ENCODE data around the gene ITM2C. TPM values are rescaled to one million over a fixed set of nuclear protein-coding genes. Genes with fewer than 3 reads are reported as not detected.
A peak's percentile ranks its signal among the peaks of the same experiment; 100 is the strongest.

Gene ITM2C
- total RNA-seq, 2 donors from 2014 or later: 42.7 to 43.1 TPM

DNA sequence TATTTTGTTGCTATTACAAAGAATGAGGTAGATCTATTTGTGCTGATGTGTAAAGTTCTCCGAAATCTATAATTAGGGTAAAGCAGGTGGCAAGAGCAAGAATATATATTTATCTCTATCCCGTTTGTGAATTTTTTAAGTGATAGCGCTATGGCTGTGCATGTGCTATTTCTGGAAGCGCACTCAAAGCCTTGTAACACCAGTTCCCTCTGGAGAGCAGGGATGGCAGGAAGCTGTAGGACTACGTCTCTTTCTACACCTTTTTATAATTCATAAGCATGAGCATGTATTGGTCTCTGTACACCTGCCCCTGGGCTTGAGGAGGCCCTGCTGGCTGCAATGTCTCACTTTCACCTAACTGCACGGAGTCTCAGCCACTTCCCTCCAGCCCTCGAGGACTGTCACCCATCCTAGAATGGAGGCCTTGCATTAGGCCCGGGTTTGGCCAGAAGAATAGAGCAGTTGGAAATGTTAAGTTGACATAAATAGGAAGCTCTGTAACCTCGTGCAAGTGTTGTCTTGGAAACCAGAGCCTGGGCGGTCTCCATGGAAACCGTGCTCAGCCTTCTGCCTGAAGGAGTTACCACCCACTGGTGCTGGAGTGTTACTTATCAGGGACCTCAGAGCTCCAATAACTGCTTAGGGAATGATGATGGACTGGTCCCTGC lies 20.9 kb downstream of the ITM2C start:
- ATAC-seq (peak in 1 of 2 donors; percentile 12), DNase-seq (no peak)
- intact Hi-C loops (cut with DNase I): no loop called here

DNA sequence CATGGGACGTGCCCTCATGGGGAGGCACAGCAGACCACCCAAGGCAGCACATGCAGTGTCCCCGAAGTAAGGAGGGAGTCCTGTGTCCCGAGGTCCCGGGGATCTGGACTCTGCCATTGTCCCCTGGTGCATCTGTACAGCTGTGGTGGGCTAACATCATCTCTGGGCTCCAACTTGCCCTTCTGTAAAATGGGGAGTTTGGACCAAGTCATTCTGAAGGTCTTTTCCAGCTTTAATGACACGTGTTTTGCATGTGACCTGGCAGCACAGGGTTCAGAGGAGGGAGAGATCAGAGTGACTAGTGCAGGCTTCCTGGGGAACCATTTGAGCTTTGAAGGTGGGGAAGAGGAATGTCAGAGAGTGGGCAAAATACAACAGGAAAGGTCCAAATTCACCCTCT lies 21.5 kb downstream of the ITM2C start:
- ATAC-seq (no peak), DNase-seq (no peak)
- intact Hi-C loops (cut with DNase I): no loop called here

DNA sequence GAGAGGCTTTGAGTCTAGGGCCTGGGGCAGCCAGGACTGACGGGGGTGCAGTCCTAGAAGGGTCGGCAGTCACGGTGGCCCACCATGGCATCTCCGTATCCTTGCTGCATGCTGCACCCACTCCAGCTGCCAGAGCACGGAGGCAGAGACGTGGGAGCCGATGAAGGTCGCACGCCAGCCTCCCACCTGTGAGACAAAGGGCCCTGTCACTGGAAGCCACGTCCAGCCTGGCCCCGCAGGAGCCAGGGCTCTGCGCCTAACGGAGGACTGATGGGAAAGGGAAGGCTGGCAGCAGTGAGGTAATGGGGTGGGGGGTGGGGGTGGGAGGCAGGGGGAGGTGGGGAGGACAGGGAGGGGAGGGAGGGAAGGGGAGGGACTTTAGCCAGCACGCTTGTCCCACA lies 21.9 kb downstream of the ITM2C start:
- no peak for DNase-seq
- intact Hi-C loops (cut with DNase I): no loop called here
- ATAC-seq: no peak

GRCh38 chr2:230887342-230887741 lies 22.6 kb downstream of the ITM2C start:
- ATAC-seq (no peak), DNase-seq (no peak)
- intact Hi-C loops (cut with DNase I): no loop called here

- DNase-seq: no peak
These were observed 24.2 kb downstream of the ITM2C start for GRCh38 chr2:230888824-230889400.

GRCh38 chr2:230889911-230890601 lies 25.3 kb downstream of the ITM2C start:
- DNase-seq (peak; percentile 4), ATAC-seq (no peak)
- intact Hi-C loops (cut with DNase I): no loop called here

More at GRCh38 chr2:230888824-230889400, 24.2 kb downstream of the ITM2C start:
- intact Hi-C loops (cut with DNase I): no loop called here
- ATAC-seq: no peak

DNA sequence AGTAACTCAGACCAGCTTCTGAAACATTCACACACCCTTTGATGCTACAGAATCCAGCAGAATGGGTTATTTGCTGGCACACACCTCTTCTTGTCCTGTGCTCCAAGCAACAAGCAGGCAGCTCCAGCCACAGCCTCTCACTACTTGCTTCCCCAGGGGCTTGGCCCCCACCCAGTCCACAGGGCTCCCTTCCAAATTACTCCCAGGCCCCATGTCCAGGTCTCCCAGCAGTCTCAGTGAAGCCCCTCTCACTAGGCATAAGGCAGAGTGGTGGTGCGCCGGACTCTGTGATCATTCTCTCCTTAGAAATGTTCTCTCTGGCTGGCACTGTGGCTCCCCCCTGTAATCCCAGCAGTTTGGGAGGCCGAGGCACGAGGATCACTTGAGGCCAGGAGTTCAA lies 25.9 kb downstream of the ITM2C start:
- ATAC-seq: no peak
- intact Hi-C loops (cut with DNase I): no loop called here
- no peak for DNase-seq

GRCh38 chr2:230891064-230891463 lies 26.3 kb downstream of the ITM2C start:
- no peak for DNase-seq
- intact Hi-C loops (cut with DNase I): no loop called here

DNA sequence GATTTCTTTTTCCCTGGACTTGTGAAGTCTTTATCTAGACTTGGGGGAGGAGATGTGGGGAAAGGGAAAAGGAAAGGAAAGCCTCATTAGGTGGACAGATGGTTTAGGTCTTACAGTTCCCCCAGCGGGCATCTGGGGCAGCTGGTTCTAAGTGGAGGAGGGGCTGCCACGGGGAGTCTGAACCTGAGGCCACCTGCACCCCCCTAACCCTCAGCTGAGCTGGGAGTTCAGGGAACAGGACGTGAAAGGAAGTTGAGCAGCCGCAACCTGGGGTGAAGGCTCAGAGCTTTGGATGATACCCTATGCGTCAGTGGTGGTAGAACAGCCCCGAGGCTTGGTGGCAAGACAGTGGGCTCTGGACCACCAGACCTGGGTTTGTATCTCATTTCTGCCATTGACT lies 26.8 kb downstream of the ITM2C start:
- intact Hi-C loops (cut with DNase I): no loop called here
- DNase-seq (no peak), ATAC-seq (no peak)

More at GRCh38 chr2:230891064-230891463, 26.3 kb downstream of the ITM2C start:
- no peak for ATAC-seq

- DNase-seq (no peak), ATAC-seq (no peak)
These were observed 28.6 kb downstream of the ITM2C start for GRCh38 chr2:230893338-230893737.

DNA sequence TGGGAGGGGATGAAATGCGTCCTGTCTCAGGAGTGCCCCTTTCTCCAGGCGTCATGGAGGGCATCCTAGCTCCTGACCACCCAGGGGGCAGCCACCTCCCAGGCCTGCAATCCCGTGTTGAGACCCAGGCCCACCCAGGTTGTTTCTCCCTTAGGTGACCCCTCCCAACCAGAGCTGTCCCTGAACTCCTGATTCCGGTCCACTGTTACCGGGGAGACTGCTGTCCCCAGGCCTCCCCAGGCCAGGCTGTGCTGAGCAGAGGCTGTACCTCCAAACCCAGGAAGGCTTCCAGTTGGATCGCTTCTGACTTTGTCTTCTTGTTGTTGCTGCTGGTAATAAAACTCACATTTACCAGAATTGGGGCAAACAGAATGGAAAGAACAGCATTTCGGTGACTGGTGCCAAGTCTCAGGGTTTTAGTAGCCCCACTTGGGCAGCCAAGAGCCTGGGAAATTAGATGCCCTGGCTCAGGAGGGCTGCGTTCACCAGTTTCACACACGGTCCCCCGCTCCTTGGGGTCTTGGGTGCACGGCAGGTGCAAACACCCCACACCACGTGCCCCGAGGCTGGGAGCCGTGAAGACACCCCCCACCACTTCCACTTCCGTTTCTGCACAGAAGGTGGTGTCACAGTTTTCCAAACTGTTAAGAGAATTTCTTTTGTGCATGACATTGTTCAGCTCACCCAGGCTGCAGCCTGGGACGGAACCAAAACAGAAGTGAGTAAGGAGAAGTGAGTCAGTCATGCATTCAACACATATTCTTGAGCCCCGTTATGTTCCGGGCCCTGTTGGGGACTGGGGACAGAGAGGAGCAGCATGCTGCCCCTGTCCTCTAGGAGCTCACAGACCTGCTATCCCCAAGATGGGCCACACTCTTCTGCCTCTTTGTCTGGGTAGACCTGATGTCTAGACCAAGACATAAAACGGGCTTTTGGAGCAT lies 29.4 kb downstream of the ITM2C start:
- intact Hi-C loops (cut with DNase I): no loop called here
- ATAC-seq (no peak), DNase-seq (no peak)

More at GRCh38 chr2:230893338-230893737, 28.6 kb downstream of the ITM2C start:
- intact Hi-C loops (cut with DNase I): no loop called here

DNA sequence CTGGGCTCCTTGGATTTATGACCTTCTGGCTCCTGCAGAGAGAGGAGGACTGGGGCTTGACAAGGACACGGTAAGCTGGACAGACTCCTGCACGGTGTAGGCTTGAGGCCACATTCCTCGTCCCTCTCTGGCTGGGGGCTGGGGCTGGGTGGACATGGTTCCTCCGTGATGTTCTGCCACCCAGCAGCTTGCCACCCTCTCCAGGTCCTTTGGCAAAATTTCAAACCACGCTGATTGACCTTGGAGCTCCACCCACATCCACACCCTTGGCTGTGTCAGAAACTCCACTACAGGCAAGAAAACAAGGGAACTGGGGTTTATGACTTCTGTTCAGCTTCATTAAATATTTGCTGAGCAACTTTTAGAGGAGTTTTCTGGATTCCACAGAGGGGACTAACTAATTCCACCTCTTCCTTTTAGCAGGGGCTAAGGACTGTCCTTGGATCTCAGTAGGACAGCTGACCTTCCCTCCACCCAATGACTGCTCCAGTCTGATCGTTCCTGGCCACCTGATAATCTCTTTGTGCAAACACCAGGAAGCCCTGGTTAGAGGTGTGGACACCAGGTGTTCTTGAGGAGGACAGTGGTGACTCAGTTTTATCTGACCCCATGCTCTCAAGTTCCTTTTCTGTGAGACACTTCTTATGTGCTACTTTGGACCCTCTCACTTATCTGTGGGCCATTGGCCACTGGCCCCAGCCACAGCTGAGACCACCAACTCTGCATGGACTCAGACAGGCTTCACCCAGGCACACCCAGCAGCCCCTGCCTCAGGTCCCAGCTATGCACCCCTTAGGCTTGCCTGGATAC lies 31.0 kb downstream of the ITM2C start:
- ATAC-seq (no peak), DNase-seq (no peak)
- intact Hi-C loops (cut with DNase I): no loop called here

- intact Hi-C loops (cut with DNase I): no loop called here
- no peak for DNase-seq
- no peak for ATAC-seq
These were observed 31.8 kb downstream of the ITM2C start for GRCh38 chr2:230896346-230897115.

DNA sequence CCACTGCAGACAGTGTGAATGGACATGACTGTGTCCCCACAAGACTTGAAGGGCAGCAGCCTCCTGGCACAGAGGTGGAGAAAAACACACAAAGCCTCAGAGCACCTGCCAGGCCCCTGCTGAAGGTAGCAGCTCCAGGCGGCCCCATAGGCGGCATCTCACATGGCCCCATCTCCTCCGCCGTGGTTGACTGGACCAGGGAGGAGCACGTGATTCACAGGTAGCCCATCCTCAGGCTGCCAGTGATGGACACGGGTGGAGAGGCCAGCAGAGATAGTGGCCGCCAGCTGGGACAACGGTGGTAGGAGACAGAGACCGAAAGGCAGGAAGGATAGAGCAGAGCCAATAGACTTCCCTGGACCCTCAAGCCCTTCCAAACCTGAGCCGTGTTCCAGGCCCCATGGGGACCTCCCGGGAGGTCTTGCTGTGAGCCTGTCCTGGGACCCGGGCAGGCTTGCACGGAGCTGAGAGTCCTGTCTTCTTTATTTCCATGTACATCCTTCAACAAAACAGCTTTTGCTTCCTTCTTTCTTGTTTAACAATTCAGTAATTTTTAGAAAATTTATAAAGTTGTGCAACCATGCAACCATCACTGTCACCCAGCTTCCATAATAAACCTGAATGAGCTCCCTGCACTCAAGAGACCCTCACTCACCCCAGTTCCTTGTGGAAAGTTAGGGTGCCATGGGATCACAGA lies 33.4 kb downstream of the ITM2C start:
- ATAC-seq (no peak), DNase-seq (no peak)
- intact Hi-C loops (cut with DNase I): no loop called here

DNA sequence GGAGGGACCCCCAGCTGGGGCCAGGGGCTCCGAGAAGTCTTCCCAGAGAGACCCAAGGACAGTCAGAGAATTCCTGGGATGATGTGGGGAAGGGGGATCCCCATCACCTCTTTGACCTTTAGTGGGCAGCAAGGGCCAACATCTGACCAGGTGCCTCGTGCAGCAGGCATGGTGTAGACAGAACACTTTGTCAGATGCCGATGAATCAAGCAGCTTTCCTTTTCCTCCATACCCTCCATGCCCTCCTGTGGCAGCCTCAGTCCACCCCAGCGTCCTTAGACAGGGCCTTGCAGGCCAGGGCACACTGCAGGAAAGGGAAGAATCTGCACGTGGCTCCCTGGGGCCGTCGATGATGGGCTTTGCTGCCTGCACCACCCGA lies 34.0 kb downstream of the ITM2C start:
- intact Hi-C loops (cut with DNase I): no loop called here
- no peak for DNase-seq
- ATAC-seq: no peak

DNA sequence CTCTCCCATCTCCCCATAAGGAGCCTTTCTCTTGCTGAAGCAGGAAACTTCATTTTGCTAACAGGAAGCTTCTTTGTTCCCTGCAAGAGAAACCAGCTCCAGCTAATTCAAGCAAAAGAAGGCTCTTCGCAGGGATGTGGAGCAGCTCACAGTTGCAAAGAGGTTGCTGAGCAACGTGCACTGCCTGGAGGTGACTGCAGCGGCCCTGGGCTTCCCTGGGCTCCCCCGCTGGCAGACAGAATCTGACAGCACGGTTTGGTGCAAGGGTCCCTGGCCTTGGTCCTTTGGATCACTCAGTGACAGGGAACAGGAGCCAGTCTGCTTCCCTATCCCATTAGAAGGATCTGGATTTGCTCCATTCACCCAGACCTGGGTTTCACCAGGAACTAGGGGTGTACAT lies 34.5 kb downstream of the ITM2C start:
- intact Hi-C loops (cut with DNase I): no loop called here
- ATAC-seq (no peak), DNase-seq (no peak)

DNA sequence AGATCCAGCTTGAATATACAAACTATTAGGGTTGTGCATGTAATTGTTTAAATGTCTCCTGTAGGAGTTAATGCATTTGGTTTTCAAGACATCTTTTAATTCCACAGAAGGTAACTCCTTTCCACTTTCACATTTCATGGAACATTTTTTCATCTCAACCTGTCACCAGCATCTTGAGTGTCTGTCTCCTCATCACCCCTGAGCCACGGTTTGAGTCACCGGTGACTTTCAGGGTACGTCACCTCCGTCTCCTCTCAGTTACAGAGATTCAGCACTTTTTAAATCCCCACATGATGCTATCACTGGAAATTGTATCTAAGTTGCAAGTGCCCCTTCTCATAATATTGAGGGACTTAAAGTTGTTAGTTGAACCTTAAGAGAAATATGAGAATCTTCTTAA lies 35.0 kb downstream of the ITM2C start:
- intact Hi-C loops (cut with DNase I): no loop called here
- no peak for DNase-seq
- no peak for ATAC-seq
